ENCODE data around the gene TIMM23.
A peak's percentile ranks its signal among the peaks of the same experiment; 100 is the strongest.
"Not testable (repeated sequence)": the region's sequence is repeated elsewhere in the genome, so short reads cannot be mapped to it uniquely, and the experiment has no call there.

Gene TIMM23

DNA sequence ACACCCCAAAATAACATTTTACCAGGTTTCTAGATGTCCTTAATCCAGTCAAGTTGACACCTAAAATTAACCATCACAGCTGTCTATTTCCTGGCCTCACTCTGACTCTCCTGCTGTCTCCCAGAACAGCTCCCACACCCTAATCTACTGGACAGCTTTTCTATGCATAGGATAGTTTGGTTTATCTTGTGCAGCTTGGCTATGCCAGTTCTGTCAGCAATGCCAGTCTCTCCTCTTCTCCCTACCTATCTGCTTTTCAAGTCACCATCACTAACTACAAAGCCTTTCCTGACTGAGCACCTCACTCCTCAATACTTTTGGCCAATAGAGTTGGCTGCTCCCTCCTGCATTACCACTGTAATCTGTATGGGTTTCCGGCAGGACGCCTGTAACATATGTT, 53.1 kb downstream of the TIMM23 start:
- DNase-seq, result no peak

DNA sequence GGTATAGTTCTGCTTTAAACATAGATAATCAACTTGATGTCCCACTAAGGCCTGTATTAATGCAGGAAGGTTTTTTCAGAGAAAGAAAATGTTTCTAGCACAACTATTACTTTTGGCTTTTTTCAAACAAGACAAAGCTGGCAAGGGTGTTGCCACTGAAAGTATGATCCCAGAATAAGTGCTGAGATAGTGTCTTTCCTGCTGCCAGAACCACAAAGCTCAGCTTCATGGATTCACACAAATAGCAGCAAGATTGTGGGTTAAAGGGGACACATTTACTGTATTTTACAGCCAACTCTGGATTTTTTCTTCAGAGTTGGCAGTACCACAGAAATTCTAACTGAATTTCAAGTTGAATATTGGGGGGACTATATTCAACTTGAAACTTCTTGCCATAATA, 53.8 kb downstream of the TIMM23 start:
- no peak for DNase-seq

DNA sequence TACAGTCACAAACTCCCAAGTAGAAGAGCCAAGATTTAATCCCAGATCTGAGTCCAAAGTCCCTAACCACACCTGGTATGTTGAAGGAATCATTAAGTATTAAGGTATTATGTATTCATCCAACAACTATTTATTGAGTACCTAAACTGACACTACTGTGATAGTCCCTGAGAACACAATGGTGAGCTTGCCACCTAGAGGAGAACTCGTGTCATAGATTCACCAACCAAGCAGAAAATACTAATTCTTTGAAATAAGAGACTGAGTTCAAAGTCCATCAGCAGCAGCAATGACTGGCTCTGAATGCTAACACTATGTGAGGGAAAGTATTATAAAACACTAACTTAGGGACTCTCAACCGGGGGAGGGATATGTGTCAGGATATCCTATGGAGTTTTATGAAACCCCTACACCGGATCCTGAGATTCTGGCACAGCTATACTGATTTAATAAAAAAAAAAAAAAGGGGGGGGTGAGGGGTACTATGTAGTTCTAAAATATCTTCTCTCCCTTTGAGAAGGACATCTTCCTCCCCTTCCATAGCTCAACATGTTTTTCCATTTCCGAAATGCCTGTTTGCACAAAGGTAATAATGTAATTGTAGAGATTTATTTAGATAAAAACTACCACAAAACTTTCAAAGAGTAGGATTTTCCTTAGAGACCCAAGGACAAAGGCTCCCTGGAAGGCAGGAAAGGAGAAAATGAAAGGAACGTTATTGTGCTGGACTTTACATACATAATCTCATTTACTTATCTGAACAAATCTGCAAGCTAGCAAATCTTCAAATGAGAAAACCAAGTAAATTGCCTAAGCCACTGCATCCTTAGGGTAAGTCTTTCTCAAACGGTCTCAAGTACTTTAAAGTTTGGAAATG, 56.5 kb downstream of the TIMM23 start:
- peak in 1 of 2 donors; percentile 63 for DNase-seq

DNA sequence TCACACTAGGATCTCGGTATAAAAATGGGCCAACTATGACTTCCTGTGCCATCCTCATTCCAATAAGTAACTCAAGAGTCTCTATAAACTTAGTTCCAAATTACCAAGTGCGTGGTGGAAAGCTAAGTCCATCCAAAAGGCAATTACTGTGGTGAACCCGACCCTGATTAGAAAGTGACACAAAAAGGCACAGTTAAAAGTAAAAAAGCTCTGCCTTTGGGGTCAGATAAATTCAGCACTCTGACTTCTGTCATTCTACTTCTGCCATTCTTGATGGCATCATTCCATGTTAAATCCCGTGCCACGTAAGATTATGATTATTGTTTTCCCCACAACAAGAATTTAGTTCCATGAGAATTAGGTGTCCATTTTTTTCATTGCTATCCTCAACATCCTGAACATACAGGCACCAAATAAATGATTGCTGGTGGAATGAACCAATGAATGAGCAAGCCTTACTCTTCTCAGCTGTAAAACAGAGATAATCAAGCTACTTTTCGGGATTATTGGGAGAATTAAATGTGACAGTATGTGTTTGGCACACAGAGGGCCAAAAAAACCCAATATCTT, 57.3 kb downstream of the TIMM23 start:
- DNase-seq, result no peak

DNA sequence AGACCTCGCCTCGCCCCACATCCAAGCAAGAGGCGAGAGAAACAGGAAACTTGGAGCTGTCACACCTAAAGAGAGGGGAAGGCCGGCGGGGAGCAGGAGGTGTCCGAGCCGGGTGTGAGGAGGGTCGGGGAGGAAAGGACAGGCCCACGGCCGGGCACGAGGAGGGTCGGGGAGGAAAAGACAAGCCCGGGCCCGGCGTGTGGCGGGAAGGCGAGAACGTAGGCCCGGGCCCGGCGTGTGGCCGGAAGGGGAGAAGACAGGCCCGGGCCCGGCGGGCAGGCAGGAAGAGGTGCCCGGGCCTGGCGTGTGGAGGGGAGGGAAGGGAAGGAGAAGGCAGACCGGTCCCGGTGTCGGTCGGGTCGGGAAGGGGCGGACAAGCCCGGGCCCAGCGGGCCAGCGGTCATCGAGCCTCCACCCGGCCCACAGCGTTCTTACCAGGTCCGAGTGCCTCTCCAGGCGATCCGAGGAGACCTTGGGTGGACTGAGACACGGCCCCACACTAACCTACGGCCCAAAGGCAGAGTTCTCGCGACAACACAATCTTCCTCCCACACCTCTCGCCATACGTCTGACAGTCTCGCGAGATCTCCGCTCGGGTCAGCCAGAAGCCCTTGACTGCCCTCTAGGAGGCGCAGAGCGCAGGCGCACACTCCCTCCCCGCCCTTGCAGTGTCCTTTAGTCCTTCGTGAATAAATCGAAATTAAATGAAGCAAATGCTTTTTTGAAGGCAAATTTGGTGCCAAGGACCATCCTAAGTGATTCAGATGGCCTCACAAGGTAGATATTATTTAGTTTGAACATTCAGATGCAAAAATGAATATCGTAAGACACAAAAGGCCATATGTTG, 58.0 kb downstream of the TIMM23 start, which contains the start of gene NCOA4:
Gene NCOA4 (minus strand): TSS at position 533 of the 847 bp plus-strand sequence. CDS start 13,943 bp downstream, outside the sequence.
- peak; percentile 94 to 95 for DNase-seq

DNA sequence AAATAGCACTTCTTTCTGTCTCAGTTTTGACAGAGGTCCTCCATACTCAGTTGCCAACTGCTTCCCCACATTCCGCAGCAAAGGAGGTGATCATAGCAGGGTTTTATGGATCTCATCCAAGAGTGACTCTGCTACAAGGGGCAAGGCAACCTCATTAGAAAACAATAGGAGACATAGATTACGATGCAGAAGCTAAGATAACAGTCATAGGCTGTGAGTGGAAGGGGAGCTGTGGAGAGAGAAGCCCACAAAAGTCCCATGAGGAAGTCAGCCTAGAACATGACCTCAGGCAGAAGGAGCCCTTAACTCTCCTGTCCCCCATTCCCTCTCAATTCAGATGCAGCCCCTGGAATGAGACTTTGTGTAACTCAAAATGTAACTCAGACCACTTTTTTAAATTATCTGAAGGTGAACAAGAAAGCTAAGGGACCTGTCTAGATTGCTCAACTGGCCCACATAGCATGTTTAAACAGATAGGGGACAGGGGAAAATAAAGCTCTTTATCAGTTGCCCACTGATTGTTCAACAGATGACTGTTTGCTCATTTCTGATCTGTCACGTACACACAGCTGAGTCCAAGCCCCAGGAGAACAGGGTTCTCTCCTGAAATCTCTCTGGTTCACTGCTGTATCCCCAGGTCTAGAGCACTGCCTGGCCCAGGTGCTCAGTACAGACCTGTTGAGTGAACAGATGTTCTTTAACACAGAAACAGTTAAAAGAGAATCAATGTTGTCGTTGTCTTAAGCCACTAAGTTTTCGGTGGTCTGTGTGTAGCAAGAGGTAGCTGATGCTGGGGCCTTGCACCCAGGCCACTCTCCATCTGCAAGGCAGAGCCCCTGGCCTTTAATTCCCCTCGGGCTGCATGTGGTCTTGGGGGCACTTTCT, 59.6 kb downstream of the TIMM23 start:
- DNase-seq, result no peak

DNA sequence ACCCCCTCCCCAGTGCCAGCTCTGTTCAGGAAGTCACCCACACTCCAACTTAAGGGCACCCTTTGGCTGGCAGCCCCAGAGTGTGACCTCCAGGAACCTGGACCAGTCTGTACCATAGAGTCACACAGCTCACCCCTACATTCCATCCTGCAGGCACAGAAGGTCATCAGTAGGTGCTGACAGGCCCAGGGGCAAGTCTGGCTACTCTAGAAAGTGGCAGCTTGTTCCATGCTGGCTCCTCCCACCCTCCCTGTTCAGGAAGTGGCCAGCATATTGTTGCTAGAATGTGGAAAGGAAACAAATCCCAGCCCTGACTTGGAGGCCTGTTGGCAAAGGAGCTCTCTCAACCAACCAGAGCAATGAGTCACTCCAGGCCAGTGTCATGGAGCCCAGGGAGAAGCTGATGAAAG, 61.3 kb downstream of the TIMM23 start:
- no peak for DNase-seq

DNA sequence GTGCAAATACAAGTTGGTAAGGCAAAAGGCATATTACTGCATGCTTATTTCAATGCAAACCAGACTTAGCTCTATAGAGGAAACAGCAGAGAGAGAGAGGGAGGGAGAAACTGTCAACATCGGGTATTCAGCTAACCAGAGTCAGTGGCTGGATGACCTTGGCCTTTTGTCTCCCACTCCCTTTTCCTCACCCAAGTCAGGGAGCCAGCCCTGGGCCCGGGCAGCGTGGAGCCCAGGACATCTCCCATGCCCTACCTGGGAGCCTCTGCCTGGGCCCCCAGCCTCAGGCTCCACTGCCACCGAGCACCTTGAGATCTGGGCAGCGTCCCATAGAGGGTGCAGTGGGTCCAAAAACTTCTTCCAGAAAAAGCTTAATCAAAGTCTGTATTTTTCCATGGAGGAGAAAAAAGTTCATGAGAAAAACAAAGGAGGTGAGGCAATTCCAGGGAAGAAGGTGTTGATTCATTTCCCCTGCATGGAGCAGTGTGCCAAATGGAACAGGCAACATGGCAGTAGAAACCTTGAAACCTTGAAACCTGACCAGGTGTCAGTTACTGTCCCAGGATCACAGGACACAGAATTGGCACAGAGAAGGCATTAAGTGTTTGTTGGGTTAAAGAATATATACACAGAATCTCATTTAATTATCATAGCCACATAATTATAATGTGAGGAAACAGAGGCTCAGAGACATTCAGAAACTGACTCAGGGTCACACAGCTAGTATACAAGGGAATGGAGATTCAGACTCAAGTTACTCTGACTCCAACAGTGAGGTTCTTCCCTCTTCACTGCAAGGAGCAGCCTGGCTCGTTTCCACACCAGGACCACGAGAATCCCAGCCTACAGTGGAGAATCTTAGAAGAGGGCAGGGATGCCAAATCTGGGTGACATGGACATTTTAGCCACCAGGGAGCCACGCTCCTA, 63.9 kb downstream of the TIMM23 start:
- no peak for DNase-seq

DNA sequence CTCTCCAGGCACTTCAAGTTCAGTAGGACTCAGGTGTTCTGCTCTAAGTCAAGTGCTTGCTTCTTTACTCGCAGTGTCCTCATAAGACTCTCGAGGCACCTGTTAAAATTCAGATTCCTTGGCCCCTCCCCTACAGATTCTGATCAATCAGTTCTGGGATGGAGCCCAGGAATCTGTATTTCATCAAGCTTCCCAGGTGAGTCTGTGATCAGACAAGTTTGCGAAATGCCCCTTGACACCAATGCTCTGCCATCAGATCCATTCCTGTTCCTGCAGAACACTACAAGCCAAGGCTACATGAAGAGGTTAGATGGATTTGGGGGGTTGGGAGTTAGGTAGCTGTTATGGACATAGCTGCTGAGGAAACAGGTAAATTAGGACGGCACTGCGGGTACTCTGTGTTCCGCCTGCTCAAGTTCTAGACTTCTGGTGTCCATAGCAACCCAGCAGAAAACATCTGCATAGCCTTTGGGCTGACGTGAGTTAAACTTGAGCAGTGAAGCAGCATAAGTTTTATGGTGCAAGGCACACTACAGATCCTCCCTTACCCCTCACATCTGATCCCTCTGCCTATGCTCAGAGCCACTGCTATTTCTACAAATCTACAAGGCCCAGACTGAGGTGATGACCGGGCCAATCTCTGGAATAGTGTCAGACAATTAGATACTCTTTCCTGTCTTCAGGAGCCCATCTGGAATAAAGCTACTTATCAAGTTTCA, 65.0 kb downstream of the TIMM23 start:
- DNase-seq, result no peak

DNA sequence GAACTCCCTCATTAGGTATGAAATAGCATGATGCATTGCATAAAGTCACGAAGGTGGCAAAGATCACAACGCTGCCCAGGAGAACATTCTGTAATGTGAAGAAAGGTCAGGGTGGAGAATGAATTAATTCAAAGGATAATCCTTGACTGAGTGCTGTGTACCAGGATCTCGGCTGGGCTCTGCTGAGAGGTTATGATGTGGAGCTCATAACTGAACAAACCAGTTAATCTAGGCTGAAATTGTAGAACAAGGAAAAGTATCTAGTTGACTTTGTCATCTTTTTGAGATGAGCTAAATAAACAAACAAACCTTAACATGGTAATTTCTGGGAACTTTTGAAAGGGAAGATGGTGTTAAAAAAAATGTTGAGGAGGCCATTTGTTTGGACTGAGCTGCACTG, 67.7 kb downstream of the TIMM23 start:
- DNase-seq, result no peak

DNA sequence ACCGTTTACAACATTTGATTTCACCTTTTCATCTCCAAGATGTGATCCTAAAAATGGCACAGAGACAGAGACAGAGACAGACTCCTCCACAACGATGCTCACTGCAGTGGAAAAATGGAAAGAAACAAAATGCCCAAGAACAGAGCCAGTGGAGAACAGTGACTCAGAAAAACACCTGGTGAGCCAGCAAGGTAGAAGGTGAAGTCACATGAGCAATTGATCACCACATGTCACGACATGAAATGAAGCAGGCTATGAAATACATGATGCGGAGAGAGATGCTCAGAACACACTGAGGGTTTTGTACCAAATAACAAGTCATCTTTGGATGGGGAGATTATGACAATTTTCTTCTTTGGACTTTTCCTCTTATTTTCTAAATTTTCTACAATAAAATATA, 70.2 kb downstream of the TIMM23 start:
- DNase-seq, result no peak

DNA sequence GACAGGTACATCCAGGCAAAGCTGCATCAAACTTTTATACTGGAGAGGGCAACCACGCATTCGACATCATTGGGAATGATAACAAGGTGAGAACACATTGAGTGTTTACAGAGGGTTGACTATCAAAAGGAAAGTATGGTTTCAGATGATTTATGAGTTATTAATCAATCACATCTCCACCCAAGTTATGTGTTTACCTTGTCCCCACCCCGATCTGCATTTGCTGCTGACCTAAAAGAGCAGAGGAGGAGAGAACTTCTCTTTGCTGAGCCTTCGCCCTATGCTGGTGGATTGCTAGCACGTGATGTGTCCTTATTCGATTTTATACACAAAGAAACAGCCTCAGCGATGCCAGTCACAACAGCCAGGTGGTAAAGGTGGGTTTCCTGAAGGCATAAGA, 74.0 kb downstream of the TIMM23 start, which contains the start of gene MSMB:
Gene MSMB (minus strand): TSS at position 9 of the 400 bp plus-strand sequence. CDS start 32 bp downstream, outside the sequence.
- DNase-seq, result no peak

DNA sequence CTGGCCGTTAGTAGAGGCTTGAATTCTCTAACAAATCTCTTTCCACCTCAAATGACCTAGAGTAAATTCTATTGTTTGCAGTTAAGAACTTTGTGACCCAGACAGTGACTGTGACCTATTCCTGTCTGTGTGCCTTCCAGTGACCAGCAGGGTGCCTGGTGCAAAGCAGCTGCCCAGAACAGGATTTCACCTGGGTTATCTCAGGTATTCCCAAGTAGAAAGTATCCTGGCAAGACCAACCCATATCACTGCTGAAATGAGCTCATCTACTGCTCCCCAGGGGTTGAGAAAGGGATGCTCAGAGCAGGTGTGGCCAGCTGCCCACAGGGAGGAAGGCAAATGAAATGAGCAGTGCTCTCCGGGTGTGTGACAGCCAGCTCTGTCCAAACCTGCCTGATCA, 75.9 kb downstream of the TIMM23 start:
- no peak for DNase-seq

DNA sequence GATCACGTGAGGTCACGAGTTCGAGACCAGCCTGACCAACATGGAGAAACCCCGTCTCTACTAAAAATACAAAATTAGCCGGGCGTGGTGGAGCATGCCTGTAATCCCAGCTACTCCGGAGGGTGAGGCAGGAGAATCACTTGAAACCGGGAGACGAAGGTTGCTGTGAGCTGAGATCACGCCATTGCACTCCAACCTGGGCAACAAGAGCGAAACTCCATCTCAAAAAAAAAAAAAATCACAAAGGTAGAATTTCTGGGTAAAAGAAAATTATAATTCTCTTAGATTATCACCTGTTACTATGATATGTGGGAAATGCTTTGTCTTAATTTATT, 77.2 kb downstream of the TIMM23 start:
- DNase-seq, result not testable (repeated sequence)

DNA sequence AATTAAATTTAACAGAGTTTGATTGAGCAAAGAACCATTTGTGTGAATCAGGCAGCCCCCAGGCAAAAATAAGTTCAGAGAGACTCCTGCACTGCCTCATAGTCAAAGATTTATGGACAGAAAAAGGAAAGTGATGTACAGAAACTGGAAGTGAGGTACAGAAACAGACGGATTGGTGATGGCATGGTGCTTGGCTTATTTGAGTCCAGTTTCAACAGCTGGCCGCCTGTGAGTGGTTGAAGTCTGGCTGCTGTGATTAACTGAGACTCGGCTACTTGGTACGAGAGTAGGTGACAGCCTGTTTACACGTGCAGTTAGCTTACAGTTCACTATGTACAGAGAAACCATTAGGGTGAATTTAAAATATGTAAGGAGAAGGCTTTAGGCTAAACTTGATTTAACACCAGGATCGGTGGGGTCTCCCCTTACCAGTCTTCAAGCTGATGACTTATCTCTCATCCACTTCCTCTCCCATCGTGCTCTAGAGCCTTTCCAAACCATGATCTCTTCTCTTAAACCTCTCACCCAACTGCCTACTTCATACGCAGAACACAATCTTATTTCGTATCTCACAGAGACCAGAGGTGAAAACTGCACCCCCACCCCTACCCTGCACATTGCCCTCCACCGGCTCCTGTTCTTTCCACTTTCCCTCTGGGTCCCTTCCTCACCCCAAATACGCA, 78.8 kb downstream of the TIMM23 start:
- DNase-seq, result no peak

DNA sequence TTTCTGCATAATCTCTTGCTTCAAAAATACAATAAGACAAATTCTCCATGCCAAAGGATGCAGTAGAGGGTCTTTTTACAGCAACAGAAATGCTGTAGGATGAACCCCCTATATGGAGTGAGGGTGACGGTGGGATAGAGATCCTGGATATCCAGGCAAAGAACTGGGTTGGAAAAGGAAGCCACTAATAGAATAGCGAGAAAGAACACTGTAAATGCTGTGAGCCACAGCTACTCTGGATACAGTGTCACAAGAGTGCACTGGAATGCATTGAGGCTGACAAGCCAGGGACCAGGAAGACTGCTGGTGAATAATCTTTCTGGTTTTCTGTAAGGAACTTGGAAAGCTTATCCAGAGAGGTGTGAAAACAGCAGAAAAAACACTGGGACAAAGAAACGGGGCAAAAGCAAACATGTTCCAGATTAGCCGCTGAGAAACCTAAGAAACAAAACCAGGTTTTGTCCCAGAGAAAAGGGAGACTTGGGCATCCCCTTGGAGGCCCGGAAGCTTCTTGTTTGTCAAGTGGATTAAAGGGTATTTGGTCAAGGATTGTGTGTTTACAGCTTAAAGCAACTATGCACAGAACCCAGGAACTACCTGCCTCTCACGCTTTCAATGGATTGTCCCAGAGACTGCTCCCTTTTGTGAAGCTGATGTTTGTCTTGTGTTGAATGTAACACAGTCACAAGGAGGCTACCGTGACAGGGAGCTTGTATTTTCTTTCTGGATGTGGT, 79.9 kb downstream of the TIMM23 start:
- DNase-seq, result no peak

DNA sequence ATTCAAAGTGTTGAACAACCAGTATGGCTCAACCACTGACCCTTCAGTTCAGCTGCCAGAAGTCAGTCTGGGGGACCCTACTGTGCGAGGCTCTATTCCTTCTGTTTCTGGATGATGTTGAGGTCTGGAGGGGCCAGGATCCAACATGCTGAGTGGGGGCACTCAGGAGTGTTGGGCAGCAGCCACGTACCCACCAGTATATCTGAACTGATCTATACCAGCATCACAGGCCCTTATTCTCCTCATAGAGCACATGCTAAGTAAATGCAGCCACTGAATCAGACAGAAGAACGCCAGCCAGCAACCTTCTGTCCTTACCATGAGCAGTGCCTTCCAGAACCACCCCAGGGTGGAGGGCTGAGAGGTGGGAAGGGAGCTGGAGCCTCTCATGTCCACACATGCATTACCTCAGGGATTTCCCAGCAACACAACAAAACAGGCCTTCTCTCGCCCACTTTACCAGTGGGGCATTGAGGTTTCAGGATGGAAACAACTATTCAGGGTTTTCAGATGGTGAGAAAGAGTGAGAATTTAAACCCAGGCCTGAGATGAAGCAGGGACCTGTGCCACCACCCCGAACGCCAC, 80.6 kb downstream of the TIMM23 start:
- no peak for DNase-seq

Data from hippocampal formation (tissue), 2 donors.